ENCODE data around the gene PCDHA1.

Gene PCDHA1

GRCh38 chr5:141032626-141033025, 246.7 kb downstream of the PCDHA1 start:
- no peak for DNase-seq (ENCODE audit: low read depth)
- H3K4me3 ChIP-seq (ENCODE audit: control insufficient read depth, low read depth, low read length), result no peak overlapping the region
- no peak for TF ChIP-seq CTCF (IDR thresholded peaks at IDR 0.05; ENCODE audit: control insufficient read depth, insufficient read depth, low read depth, low read length, missing control alignments)

GRCh38 chr5:141039061-141039460, 253.1 kb downstream of the PCDHA1 start:
- DNase-seq (ENCODE audit: low read depth), result no peak
- H3K4me3 ChIP-seq (ENCODE audit: control insufficient read depth, low read depth, low read length), result no peak overlapping the region
- no peak for TF ChIP-seq CTCF (IDR thresholded peaks at IDR 0.05; ENCODE audit: control insufficient read depth, insufficient read depth, low read depth, low read length, missing control alignments)

- no peak for TF ChIP-seq CTCF (IDR thresholded peaks at IDR 0.05; ENCODE audit: control insufficient read depth, insufficient read depth, low read depth, low read length, missing control alignments)
- no peak for DNase-seq (ENCODE audit: low read depth)
- no peak overlapping the region for H3K4me3 ChIP-seq (ENCODE audit: control insufficient read depth, low read depth, low read length)
Measured at GRCh38 chr5:141039517-141039916, 253.6 kb downstream of the PCDHA1 start.

- no peak for DNase-seq (ENCODE audit: low read depth)
- TF ChIP-seq CTCF (IDR thresholded peaks at IDR 0.05; ENCODE audit: control insufficient read depth, insufficient read depth, low read depth, low read length, missing control alignments), result no peak
- no peak overlapping the region for H3K4me3 ChIP-seq (ENCODE audit: control insufficient read depth, low read depth, low read length)
Measured at GRCh38 chr5:141040093-141040770, 254.3 kb downstream of the PCDHA1 start.

GRCh38 chr5:141040771-141041426, 255.0 kb downstream of the PCDHA1 start:
- no peak overlapping the region for H3K4me3 ChIP-seq (ENCODE audit: control insufficient read depth, low read depth, low read length)
- DNase-seq (ENCODE audit: low read depth), result peak; percentile 17

GRCh38 chr5:141041427-141041785, 255.5 kb downstream of the PCDHA1 start:
- DNase-seq (ENCODE audit: low read depth), result no peak
- no peak overlapping the region for H3K4me3 ChIP-seq (ENCODE audit: control insufficient read depth, low read depth, low read length)
- TF ChIP-seq CTCF (IDR thresholded peaks at IDR 0.05; ENCODE audit: control insufficient read depth, insufficient read depth, low read depth, low read length, missing control alignments), result no peak

More at GRCh38 chr5:141040771-141041426, 255.0 kb downstream of the PCDHA1 start:
- TF ChIP-seq CTCF (IDR thresholded peaks at IDR 0.05; ENCODE audit: control insufficient read depth, insufficient read depth, low read depth, low read length, missing control alignments), result peak; percentile 42

All from AG09309 (cell line).